Left ventricle myocardium inferior (tissue), 1 donor: ENCODE measurements around the gene AKAP4. TPM values are rescaled to one million over a fixed set of nuclear protein-coding genes. Genes with fewer than 3 reads are reported as not detected.

Experiments
- DNase-seq: peaks from one replicate; pipeline ENCODE4 v3.0.0-alpha.2; 2020
- H3K27ac ChIP-seq: fragments of 200-600 bp; replicated peaks from 2 replicates; pipeline ENCODE4 v1.8.0; 2021
- H3K27me3 ChIP-seq: fragments of 200-600 bp; 2 replicates; pipeline ENCODE4 v1.8.0; 2021; ENCODE audit warnings: low read depth
- H3K36me3 ChIP-seq: fragments of 200-600 bp; 2 replicates; pipeline ENCODE4 v1.8.0; 2021
- H3K4me1 ChIP-seq: fragments of 200-600 bp; 2 replicates; pipeline ENCODE4 v1.8.0; 2021
- H3K4me3 ChIP-seq: fragments of 200-600 bp; 2 replicates; pipeline ENCODE4 v1.8.0; 2021; ENCODE audit warnings: mild to moderate bottlenecking, moderate library complexity
- H3K9me3 ChIP-seq: fragments of 200-600 bp; replicated peaks from 2 replicates; pipeline ENCODE4 v1.8.0; 2021
- intact Hi-C: fragments of 100-400 bp; cut with micrococcal nuclease; formaldehyde crosslinking; loops from one replicate; pipeline ENCODE4 v1.11.0; 2022
- long read RNA-seq: library from polyadenylated mRNA; unstranded; transcript quantifications from one replicate; pipeline ENCODE4 v2.0.0, GENCODE V29; 2021
- total RNA-seq: library from RNA; stranded (reverse); fragmentation: NEBNext Ultra II Directional; extraction: Animal tissue kit (Norgen Biotek cat#: 25700); gene quantifications from one replicate; pipeline ENCODE4 v1.2.1, GENCODE V29; 2021
- TF ChIP-seq, protein P1 (sequence below): fragments of 200-600 bp; IDR thresholded peaks from 2 replicates; pipeline ENCODE4 v1.8.0; 2021; ENCODE audit warnings: antibody characterized with exemption, mild to moderate bottlenecking, borderline replicate concordance
- donor health status: DM: no; HTN: yes; CAD: no; lungs with severe emphysema.

Gene AKAP4, protein sequence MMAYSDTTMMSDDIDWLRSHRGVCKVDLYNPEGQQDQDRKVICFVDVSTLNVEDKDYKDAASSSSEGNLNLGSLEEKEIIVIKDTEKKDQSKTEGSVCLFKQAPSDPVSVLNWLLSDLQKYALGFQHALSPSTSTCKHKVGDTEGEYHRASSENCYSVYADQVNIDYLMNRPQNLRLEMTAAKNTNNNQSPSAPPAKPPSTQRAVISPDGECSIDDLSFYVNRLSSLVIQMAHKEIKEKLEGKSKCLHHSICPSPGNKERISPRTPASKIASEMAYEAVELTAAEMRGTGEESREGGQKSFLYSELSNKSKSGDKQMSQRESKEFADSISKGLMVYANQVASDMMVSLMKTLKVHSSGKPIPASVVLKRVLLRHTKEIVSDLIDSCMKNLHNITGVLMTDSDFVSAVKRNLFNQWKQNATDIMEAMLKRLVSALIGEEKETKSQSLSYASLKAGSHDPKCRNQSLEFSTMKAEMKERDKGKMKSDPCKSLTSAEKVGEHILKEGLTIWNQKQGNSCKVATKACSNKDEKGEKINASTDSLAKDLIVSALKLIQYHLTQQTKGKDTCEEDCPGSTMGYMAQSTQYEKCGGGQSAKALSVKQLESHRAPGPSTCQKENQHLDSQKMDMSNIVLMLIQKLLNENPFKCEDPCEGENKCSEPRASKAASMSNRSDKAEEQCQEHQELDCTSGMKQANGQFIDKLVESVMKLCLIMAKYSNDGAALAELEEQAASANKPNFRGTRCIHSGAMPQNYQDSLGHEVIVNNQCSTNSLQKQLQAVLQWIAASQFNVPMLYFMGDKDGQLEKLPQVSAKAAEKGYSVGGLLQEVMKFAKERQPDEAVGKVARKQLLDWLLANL
- not detected for total RNA-seq
- long read RNA-seq = 0 reads

DNA sequence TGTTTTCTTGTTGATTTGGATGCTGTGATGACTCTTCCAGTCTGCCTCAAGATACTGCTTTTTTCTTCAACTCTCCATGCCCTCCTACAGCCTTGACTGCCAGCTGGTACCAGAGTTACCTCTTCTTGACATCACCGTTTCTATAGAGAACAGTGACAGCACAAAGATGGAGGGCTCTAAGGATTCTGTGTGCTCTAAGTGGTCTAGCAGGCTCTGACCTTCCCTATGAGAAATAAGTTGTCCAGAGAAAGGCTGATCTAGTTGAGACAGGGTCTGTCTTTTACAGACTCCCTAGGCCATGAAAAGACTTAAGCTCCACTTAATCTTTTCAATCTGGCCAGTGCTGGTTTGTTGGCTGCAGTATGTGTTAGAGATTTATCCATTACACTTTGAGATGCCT is at the start of gene AKAP4:
AKAP4 (minus strand) TSS at position 101 of the 400 bp plus-strand sequence. CDS start 118 bp downstream, outside the sequence.
- intact Hi-C loops = no loop called here
- Histone ChIP-seq H3K27ac (peak within 1 kb of the TSS; percentile 36), H3K9me3 (no peaks in the 10 kb centered on the region), H3K27me3 (no peaks in the 10 kb centered on the region), H3K4me3 (no peak within 1 kb of the TSS), H3K36me3 (no peaks in the 10 kb centered on the region), H3K4me1 (peaks cover 5% of the 10 kb centered on the region)
- TF ChIP-seq, protein P1, sequence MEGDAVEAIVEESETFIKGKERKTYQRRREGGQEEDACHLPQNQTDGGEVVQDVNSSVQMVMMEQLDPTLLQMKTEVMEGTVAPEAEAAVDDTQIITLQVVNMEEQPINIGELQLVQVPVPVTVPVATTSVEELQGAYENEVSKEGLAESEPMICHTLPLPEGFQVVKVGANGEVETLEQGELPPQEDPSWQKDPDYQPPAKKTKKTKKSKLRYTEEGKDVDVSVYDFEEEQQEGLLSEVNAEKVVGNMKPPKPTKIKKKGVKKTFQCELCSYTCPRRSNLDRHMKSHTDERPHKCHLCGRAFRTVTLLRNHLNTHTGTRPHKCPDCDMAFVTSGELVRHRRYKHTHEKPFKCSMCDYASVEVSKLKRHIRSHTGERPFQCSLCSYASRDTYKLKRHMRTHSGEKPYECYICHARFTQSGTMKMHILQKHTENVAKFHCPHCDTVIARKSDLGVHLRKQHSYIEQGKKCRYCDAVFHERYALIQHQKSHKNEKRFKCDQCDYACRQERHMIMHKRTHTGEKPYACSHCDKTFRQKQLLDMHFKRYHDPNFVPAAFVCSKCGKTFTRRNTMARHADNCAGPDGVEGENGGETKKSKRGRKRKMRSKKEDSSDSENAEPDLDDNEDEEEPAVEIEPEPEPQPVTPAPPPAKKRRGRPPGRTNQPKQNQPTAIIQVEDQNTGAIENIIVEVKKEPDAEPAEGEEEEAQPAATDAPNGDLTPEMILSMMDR = no peak
- DNase-seq = no peak

DNA sequence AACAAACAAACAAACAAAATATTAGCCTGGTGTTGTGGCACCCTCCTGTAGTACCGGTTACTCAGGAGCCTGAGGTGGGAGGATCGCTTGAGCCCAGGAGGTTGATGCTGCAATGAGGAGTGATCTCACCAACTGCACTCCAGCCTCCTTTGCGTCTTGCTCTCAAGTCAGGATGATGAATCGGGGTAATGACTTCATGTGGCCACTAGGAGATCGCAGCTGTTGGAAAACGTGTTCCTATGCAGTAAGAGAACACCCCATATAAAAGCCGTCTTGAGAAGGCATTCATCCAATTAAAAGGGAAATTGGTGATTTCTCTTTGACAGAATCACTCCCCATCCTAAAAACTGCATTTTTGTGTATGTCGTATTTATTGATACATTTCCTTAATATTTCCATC is 10.7 kb upstream of the AKAP4 start:
- no peaks in the 10 kb centered on the region for H3K27me3 ChIP-seq
- H3K4me3 ChIP-seq = no peak overlapping the region
- no peak overlapping the region for H3K27ac ChIP-seq
- intact Hi-C loops = no loop called here
- no peaks in the 10 kb centered on the region for H3K4me1 ChIP-seq
- TF ChIP-seq, protein P1 = peak; percentile 30
- DNase-seq = no peak
- H3K9me3 ChIP-seq = no peaks in the 10 kb centered on the region
- no peaks in the 10 kb centered on the region for H3K36me3 ChIP-seq

DNA sequence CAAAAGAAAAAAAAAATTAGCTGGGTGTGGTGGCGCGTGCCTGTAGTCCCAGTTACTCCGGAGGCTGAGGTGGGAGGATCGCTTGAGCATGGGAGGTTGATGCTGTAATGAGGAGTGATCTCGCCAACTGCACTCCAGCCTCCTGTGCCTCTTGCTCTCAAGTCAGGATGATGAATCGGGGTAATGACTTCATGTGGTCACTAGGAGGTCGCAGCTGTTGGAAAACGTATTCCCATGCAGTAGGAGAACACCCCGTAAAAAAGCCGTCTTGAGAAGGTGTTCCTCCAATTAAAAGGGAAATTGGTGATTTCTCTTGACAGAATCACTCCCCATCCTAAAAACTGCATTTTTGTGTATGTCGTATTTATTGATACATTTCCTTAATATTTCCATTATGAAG is 5.9 kb upstream of the AKAP4 start:
- Histone ChIP-seq H3K36me3 (no peaks in the 10 kb centered on the region), H3K4me3 (no peak overlapping the region), H3K9me3 (no peaks in the 10 kb centered on the region), H3K27me3 (no peaks in the 10 kb centered on the region), H3K27ac (no peak overlapping the region), H3K4me1 (peaks cover 5% of the 10 kb centered on the region)
- TF ChIP-seq, protein P1 = no peak
- no peak for DNase-seq
- intact Hi-C loops = no loop called here

GRCh38 chrX:50204364-50204899 is 3.6 kb upstream of the AKAP4 start, which contains the start of gene CCNB3:
Gene CCNB3, plus strand, starts transcription at chrX:50204765. Its CDS starts 80,399 bp downstream, at chrX:50285164.
- TF ChIP-seq, protein P1 = peak; percentile 70
- H3K27ac ChIP-seq = peak within 1 kb of the TSS; percentile 44

DNA sequence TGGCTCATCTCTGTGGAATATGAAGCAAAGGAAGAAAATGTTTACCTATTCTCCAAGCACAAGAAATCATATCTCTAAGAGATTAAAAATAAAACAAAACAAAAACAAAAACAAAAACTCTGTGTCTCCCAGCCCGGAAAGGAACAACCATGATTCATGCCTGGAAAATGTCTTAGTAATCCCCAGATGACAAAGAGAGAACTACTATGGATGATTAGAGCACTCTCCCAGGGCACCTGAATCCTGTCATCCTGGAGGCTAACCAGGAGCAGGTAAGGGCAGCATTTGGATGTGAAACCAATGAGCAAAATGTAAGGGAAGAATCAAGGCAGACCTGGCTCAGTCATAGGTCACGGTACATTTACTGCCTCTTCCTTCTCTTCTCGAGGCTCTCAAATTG is 1.7 kb upstream of the AKAP4 start:
- Histone ChIP-seq H3K27ac (peak overlapping the region; percentile 36), H3K9me3 (no peaks in the 10 kb centered on the region), H3K4me3 (no peak overlapping the region), H3K36me3 (no peaks in the 10 kb centered on the region), H3K4me1 (peaks cover 5% of the 10 kb centered on the region), H3K27me3 (no peaks in the 10 kb centered on the region)
- no peak for DNase-seq
- intact Hi-C loops = no loop called here
- TF ChIP-seq, protein P1 = no peak

More at GRCh38 chrX:50204364-50204899, 3.6 kb upstream of the AKAP4 start, which contains the start of gene CCNB3:
- intact Hi-C loops = no loop called here
- H3K4me3 ChIP-seq = peak within 1 kb of the TSS; percentile 56
- H3K36me3 ChIP-seq = no peaks in the 10 kb centered on the region
- DNase-seq = peak; percentile 63
- H3K9me3 ChIP-seq = no peaks in the 10 kb centered on the region
- no peaks in the 10 kb centered on the region for H3K27me3 ChIP-seq
- peaks cover 5% of the 10 kb centered on the region for H3K4me1 ChIP-seq
